Prostate gland (tissue), 2 donors: ENCODE results near the gene ACSF3. TPM values are rescaled to one million over a fixed set of nuclear protein-coding genes. Genes with fewer than 3 reads are reported as not detected.

Experiments used
- DNase-seq: peaks from one replicate; pipeline ENCODE4 v3.0.0-alpha.2; 2019; ENCODE audit warnings: low spot score
- H3K27ac ChIP-seq, 2 donors: fragments of 200-600 bp; sonication (generic); 2 replicates each; pipeline ENCODE4 v1.5.1; 2017 to 2019
- H3K27me3 ChIP-seq: fragments of 200-600 bp; sonication (generic); replicated peaks from 2 replicates; pipeline ENCODE4 v1.5.1; 2019; ENCODE audit not compliant: insufficient read depth
- H3K36me3 ChIP-seq, 2 donors: fragments of 200-600 bp; sonication (generic); 1 replicate in 1 of 2; 2 replicates in 1 of 2; pipeline versions ENCODE4 v1.5.1 to v1.8.1; 2017 to 2019
- H3K4me1 ChIP-seq: fragments of 200-600 bp; sonication (generic); replicated peaks from 2 replicates; pipeline ENCODE4 v1.5.1; 2019
- H3K4me3 ChIP-seq, 2 donors: fragments of 200-600 bp; sonication (generic); 2 replicates each; pipeline ENCODE4 v1.5.1; 2017 to 2019
- H3K9me3 ChIP-seq: fragments of 200-600 bp; sonication (generic); 2 replicates; pipeline ENCODE4 v1.5.1; 2017
- POLR2A ChIP-seq: fragments of 450-650 bp; IDR thresholded peaks from one replicate; pipeline ENCODE4 v1.6.1; 2016; ENCODE audit warnings: antibody characterized with exemption, mild to moderate bottlenecking
- POLR2AphosphoS5 ChIP-seq: sonication (generic); formaldehyde crosslinking; IDR thresholded peaks from one replicate; pipeline ENCODE4 v1.6.1; 2017; ENCODE audit warnings: antibody characterized with exemption
- WGBS: methylation state at CpG from one replicate; pipeline ENCODE4 v1.1.5; 2018; 5-methylcytosine and 5-hydroxymethylcytosine counted together
- intact Hi-C: fragments of 100-400 bp; cut with DNase I; formaldehyde crosslinking; loops from one replicate; pipeline ENCODE4 v1.14.2; 2022
- total RNA-seq, 2 donors: library from RNA; depleted of rRNA; stranded (reverse); fragments of >200 nt; gene quantifications; one replicate each; pipeline ENCODE4 v1.1.0, GENCODE V29; 2016
- TF ChIP-seq, protein P1 (sequence below), 4 experiments: fragments of 200-600 bp in 2 of 4; fragments of 450-650 bp in 2 of 4; sonication (generic) in 2 of 4; IDR thresholded peaks; 1 replicate in 3 of 4; 2 replicates in 1 of 4; pipeline ENCODE4 v1.5.1; 2016 to 2019; ENCODE audit warnings: antibody characterized with exemption in 4 of 4, mild to moderate bottlenecking in 2 of 4, moderate library complexity in 2 of 4

The ACSF3 gene
- total RNA-seq, 2 donors from 2014 or later = 42.1 to 80.5 TPM

DNA sequence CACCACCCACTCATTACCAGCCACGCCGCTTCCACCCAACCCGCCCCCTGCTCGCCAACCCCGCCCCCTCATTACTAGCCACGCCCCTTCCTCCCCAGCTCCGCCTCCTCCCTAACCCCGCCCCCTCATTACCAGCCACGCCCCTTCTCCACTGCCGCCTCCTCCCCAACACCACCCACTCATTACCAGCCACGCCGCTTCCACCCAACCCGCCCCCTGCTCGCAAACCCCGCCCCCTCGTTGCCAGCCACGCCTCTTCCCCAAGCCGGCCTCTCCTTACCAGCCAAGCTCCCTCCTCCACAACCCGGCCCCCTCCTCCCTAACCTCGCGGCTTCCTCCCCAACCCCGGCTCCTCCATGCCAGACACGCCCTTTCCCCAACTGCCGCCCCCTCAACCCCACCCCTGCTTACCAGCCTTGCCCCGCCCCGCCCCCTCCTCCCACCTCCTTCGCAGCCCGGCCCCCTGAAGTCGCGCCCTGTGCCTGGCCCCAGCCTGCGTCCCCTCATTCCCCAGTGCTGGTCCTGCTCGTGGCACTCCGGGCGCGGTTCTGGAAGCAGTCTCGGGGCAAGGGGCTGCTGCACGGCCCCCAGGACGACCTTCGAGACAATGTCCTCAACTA lies 99.4 kb downstream of the ACSF3 start:
- H3K4me1 ChIP-seq = no peaks in the 10 kb centered on the region
- intact Hi-C loops = no loop called here
- TF ChIP-seq, protein P1, sequence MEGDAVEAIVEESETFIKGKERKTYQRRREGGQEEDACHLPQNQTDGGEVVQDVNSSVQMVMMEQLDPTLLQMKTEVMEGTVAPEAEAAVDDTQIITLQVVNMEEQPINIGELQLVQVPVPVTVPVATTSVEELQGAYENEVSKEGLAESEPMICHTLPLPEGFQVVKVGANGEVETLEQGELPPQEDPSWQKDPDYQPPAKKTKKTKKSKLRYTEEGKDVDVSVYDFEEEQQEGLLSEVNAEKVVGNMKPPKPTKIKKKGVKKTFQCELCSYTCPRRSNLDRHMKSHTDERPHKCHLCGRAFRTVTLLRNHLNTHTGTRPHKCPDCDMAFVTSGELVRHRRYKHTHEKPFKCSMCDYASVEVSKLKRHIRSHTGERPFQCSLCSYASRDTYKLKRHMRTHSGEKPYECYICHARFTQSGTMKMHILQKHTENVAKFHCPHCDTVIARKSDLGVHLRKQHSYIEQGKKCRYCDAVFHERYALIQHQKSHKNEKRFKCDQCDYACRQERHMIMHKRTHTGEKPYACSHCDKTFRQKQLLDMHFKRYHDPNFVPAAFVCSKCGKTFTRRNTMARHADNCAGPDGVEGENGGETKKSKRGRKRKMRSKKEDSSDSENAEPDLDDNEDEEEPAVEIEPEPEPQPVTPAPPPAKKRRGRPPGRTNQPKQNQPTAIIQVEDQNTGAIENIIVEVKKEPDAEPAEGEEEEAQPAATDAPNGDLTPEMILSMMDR (IDR thresholded peaks at IDR 0.05) = no peak
- no peak for TF ChIP-seq POLR2AphosphoS5
- TF ChIP-seq POLR2A = no peak
- no peak for DNase-seq
- WGBS = 3% methylated on average over 34 of the region's 39 CpGs
- no peak overlapping the region for H3K27ac ChIP-seq
- H3K9me3 ChIP-seq = no peaks in the 10 kb centered on the region
- no peaks in the 10 kb centered on the region for H3K36me3 ChIP-seq
- H3K27me3 ChIP-seq = no peaks in the 10 kb centered on the region
- H3K4me3 ChIP-seq = no peak overlapping the region

DNA sequence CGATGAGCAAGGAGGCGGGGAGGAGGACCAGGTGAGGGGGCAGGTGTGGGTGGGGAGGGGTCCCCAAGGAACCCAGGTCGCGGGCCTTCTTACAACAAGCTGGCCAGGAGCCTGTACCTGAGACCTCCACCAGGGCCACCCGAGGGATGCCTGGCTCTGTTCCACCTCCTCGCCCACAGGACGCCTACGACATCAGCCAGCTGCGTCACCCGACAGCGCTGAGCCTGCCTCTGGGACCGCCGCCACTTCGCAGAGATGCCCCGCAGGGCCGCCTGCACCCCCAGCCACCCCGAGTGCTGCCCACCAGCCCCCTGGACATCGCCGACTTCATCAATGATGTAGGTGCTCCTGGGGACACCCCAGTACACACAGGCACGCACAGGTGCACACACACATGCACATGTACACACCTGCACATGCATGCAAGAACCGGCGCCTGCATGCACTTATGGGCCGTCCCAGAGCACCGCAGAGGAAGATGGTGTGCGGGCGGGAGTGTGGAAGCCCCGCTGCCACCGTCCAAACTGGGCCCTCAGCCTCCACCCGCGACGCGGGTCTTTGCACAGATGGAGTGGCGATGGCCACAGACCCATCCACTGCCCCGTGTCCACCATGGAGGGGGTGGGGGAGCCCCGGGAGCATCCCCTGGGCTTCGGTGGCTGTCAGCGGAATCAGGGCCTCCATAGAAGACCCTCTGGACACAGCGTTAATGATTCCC lies 100.1 kb downstream of the ACSF3 start:
- no peaks in the 10 kb centered on the region for H3K9me3 ChIP-seq
- H3K36me3 ChIP-seq = no peaks in the 10 kb centered on the region
- TF ChIP-seq, protein P1 (IDR thresholded peaks at IDR 0.05) = no peak
- TF ChIP-seq POLR2A (no peak), POLR2AphosphoS5 (no peak)
- no peak overlapping the region for H3K27ac ChIP-seq
- no peak for DNase-seq
- intact Hi-C loops = no loop called here
- 71% methylated on average over 33 of the region's 38 CpGs for WGBS
- no peaks in the 10 kb centered on the region for H3K27me3 ChIP-seq
- H3K4me3 ChIP-seq = no peak overlapping the region
- no peaks in the 10 kb centered on the region for H3K4me1 ChIP-seq

DNA sequence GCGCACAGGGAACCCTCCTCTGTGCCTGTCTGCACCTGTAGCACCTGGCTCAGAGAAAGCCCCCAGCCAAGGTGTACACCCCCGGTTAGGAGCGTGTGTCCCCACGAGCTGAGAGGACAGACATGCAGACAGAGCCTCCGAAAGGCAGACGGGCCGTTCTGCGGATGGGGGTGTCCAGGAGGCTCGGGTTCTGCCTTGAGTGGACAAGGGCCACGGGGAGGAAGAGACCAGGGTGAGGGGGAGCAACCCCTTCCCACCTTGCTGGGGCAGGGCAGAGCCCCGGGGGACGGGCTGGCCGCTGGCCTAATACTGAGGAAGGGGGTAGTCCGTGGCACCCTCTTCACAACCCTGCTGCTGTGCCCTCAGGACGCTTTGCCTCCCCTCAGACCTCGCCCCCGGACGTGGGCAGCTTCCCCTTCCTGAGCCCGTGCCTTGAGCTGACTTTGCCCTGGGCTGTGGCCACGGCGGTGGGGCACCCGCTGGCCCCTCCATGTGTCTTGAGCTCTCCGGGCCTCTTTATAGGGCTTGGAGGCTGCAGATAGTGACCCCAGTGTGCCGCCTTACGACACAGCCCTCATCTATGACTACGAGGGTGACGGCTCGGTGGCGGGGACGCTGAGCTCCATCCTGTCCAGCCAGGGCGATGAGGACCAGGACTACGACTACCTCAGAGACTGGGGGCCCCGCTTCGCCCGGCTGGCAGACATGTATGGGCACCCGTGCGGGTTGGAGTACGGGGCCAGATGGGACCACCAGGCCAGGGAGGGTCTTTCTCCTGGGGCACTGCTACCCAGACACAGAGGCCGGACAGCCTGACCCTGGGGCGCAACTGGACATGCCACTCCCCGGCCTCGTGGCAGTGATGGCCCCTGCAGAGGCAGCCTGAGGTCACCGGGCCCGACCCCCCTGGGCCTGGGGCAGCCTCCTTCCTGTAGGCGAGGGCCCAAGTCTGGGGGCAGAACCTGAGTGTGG lies 101.0 kb downstream of the ACSF3 start:
- H3K4me1 ChIP-seq = no peaks in the 10 kb centered on the region
- H3K36me3 ChIP-seq = no peaks in the 10 kb centered on the region
- no peaks in the 10 kb centered on the region for H3K9me3 ChIP-seq
- intact Hi-C loops = no loop called here
- H3K27ac ChIP-seq = no peak overlapping the region
- H3K4me3 ChIP-seq = no peak overlapping the region
- no peak for TF ChIP-seq POLR2A
- no peak for TF ChIP-seq POLR2AphosphoS5
- TF ChIP-seq, protein P1 (IDR thresholded peaks at IDR 0.05) = no peak
- H3K27me3 ChIP-seq = no peaks in the 10 kb centered on the region
- no peak for DNase-seq
- WGBS = 83% methylated on average over 40 of the region's 45 CpGs

DNA sequence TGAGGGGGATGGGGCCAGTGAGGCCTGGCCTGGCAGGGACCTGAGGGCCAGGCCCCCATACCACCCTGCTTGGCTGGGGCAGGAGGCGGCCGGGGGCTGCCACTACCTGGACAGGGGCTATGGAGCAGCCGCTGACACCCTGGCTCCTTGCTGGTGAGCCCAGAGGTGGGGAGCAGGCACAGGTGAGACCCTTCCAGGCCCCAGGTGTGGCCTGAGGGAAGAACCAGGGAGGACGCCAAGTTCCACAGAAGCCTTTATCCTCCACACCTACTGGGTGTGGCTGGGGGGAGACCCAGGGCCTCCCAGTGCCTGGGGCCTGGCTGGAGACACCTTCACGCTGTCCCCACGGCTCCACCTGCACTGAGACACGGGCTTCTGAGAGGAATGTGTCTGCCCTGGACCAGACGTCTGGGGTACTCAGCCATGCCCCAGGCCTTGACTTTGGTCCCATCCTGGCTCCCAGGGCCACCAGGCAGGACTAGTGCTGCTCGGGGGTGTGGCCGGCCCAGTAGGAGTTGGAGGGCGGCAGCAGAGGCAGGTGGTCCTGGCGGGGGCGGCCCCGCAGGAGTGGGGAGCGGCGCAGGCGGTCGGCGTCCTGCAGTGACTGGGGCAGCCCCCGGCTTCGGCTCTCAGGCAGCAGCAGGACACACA lies 102.0 kb downstream of the ACSF3 start:
- Histone ChIP-seq H3K4me3 (no peak overlapping the region), H3K27me3 (peaks cover 6% of the 10 kb centered on the region), H3K9me3 (no peaks in the 10 kb centered on the region), H3K36me3 (no peaks in the 10 kb centered on the region), H3K4me1 (no peaks in the 10 kb centered on the region), H3K27ac (no peak overlapping the region)
- 77% methylated on average over 20 of the region's 21 CpGs for WGBS
- no peak for DNase-seq
- TF ChIP-seq, protein P1 (IDR thresholded peaks at IDR 0.05) = no peak
- TF ChIP-seq POLR2AphosphoS5 (no peak), POLR2A (no peak)
- intact Hi-C loops = no loop called here
